GM19035 (cell line): ENCODE measurements around the gene ANO1.

ENCODE experiments used
- ATAC-seq: cut with Tn5 transposase; IDR thresholded peaks from one replicate; pipeline ENCODE4 v1.9.1; 2021; ENCODE audit not compliant: unreplicated experiment

The ANO1 gene

DNA sequence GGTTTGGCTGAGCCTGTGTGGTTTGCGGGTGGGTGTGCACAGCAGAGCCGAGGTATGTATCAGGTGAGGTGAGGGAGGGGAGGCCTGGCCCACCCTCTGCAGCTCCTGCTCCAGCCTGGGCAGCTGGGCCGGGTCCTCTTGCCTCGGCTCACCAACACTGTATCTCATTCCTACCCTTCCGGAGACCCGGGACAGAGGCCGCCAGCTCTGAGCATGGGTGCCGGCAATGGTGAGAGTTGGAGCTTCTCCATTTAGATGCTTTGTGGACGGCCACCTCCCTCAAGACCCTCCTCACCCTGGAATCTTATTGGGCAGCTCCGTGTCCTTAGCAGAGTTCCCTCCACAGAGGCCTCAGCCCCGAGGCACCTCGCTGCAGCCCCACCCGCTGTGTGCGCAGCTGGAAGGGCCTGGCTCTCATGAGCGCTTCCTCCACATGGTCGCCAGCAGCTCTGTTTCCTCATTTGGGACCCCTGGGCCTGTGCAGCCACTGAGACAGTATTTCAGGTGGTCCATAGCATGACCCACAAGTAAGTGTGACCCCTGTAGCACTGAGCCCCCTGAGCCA lies 55.7 kb downstream of the ANO1 start:
- no peak for ATAC-seq

DNA sequence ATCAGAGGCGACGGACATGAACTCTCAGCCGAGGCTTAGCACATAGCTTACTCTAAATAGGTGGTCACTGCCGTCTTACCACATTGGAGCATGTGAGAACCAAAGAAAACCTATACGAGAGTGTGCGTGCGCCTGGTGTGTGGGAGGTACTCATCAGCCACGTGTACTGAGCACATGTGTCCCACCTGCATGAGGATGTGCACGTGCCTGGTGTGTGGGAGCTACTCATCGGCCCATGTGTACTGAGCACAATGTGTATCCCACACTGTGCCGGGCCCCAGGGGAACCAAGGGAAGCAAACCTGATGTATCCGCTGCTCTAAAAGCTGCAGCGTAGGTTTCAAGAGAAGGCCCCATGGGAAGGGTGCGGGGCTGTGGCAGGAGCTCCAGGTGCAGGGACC lies 56.4 kb downstream of the ANO1 start:
- ATAC-seq, result no peak

DNA sequence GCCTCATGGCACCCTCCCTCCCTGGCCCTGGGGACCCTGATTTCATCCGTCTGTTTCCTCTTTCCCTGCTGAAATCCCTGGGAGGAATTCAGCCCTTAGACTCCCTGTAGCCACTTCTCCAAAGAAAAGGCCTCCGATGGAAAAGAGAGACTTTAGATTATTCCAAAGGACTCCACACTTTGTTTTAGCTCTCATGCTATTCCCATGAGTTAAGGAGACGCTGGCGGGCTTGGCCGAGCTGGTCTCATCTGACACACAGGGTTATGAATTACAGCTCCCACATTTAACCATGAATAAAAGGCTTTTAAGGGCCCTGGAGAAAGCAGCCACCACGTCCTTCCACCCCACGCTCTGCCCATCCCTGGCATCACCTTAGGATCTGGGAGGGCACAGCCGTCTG lies 57.0 kb downstream of the ANO1 start:
- ATAC-seq, result no peak

DNA sequence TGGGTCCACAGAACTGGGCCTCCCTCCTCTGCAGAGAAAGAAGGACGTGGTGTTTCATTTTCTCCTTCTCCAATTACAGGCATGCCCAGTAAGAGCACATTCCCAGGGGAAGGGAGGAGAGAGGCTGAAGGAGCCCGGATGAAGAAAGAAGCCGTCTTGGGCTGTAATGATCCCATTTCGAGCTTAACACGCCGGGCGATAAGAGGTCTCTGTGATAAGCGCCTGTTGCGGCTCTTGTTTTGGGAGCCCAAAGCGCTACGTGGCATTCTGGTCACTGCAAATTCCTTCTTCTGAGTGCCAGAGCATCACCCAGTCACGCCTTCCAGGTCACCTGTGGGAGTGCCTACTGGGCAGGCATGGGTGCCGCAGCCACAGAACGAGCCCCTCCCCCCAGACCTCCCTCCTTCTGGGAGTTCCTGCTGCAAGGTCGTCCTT lies 57.5 kb downstream of the ANO1 start:
- ATAC-seq, result no peak

DNA sequence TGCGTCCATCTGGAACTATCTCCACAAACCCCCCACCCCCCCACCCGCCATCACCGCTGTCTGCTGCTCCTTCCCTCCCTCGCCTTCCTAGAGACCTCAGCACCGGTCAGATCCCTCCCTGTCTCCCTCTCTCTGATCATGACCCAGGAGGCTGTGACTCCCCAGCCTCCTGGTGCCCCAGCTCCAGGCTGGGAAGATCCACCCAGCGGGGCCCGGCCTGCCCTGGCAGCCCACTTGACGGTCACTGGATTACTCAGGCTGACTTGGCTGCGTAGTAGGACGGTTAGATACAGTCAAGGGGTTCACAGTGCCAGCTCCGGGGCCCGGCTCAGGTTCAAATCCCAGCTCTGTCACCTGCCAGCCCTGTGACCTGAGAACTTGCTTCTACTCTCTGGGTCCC lies 59.3 kb downstream of the ANO1 start:
- no peak for ATAC-seq

DNA sequence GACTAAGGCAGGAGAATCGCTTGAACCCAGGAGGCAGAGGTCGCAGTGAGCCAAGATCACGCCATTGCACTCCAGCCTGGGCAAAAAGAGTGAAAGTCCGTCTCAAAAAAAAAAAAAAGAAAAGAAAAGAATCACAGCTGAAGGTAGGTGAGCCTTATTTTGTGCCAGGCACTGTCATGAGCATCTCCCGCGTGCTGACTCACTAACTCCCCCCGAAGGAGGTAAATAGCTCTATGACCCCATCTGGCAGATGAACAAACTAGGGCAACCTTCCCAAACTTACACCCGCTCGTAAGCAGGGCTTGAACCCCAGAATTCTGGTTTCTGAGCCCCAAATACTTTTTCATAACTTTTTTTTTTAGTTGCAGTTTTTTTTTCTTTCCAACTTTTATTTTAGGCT lies 60.3 kb downstream of the ANO1 start:
- no peak for ATAC-seq

DNA sequence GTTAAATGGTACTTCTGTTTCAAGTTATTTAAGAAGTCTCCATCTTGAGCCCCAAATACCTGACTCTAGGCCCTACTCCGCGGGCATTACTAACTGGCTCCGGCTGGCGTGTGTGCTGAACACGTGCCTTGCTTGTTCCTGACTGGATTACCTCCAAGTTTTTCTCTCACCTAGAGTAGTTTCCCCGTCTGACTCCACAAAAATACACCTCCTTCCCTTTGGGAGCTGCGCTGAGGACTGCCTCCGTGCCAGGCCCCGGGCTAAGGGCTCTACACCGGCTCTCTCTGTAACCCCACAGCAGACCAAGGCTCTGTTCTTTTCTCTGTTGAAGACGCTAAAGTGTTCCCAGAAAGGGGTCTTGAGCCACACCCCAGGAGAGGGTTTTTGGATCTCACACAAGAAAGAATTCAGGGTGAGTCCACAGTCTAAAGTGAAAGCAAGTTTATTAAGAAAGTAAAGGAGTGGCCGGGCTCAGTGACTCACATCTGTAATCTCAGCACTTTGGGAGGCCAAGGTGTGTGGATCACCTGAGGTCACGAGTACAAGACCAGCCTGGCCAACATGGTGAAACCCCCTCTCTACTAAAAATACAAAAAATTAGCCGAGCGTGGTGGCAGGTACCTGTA lies 61.8 kb downstream of the ANO1 start:
- no peak for ATAC-seq

DNA sequence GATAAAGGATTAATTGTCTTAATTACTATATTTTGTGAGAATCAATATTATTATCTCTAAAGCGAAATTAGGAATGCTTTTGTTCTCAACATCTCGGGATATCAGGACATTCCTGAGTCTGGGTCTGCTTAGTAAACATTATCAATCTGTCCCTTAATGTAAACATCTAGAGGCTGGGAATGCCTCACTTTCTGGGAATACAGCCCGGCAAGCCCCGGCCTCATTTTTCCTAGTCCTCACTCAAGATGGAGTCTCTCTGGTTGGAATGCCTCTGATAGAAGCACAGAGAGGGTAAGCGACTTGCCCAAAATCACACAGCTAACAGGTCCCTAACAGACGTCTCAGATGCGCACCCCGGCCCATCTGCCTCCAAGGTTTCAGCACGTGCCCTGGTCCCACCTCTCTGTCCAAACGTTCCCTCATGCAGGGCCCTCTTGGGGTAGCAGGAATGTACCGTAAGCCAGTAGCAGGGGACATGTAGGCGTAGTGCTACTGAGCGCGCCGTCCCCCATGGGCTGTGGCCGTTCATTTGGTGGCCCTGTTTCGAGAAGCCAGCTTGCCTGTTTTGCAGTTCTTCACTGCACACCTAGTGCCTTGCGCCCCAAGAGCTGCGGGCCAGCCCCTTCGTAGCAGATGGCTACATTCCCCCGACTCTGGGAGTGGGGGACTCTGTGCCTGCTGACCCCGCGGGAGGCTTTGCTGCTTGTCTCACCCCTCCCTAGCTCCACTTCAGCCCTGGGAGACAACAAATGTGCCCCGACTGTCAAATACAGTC lies 62.8 kb downstream of the ANO1 start:
- no peak for ATAC-seq

DNA sequence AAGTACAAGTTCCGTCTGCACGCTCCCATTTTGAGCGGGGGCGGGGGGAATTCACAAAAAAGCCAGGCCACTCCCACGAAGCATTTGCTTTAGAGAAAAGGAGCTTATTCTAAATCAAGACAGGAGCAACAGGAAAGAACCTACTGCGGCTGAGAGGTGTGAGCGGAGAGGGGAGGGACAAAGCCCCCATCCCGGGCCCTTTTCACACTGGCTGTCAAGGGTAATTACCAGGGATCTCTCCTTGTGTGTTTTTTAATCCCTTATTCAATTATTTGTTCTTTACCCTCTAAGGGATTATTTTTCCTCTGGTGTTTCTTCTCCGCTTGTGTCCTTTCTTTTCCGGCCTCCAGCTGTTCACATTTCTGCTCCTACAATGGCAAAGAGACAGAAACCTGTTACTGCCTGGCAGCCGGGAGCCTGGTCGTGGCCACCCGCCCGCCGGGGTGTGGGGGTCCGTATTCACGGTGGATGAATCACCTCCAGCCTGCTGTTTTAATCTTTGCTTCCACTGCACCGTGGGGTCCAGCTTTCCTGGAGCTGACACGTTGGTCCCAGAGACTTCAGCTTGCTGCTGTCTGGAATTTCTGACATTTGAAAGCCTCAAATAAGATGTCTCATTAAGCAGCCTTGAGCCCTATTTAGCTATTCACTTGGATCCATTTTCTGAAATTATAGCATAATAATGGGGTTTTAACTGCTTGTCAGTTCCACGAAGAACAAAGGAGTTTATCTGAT lies 63.5 kb downstream of the ANO1 start:
- no peak for ATAC-seq

DNA sequence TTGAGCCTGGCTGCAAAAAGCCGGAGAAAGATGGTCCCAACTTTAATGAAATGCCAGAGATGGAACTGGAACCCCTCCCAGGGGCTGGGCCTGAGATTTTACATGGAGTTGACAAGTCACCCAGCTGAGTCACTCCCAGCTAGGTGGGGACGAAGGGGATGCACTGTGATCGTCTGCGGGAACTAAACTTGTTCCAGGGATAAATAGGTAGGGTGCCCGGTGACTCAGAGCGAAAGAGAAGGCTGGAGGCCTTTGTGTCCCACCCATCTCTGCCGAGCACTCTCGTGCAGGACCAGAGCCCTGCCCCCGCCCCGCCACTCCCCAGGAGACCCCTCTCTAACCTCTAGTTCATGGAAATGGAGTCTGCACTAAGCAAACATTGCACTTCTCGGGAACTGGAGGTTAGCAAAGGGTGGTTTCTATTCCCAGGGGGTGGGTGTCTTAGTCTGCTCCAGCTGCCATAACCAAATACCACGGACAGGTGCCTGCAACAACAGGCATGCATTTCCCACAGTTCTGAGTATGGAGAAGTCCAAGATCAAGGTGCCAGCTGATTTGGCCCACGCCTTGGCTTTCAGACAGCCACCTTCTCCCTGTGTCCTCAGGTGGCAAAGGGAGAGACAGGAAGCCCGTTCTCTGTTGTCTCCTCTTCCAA lies 64.2 kb downstream of the ANO1 start:
- no peak for ATAC-seq

DNA sequence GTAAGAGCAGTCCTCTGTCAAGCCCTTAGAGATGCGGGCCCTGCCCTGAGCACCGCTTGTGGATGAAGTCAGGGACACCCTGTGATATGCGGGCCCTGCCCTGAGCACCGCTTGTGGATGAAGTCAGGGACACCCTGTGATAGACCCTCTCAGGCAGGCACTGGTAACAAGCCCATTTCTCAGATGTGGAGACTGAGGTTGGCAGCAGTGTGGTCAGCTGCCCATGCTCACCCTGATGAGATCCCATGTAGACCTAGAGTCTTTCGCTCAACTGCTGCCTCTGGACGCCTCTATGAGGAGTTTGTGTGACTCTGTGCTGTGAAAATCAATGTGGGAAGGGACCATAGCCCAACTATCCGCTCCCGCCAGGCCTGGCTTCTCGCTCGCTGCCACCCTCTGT lies 66.1 kb downstream of the ANO1 start:
- ATAC-seq, result no peak

DNA sequence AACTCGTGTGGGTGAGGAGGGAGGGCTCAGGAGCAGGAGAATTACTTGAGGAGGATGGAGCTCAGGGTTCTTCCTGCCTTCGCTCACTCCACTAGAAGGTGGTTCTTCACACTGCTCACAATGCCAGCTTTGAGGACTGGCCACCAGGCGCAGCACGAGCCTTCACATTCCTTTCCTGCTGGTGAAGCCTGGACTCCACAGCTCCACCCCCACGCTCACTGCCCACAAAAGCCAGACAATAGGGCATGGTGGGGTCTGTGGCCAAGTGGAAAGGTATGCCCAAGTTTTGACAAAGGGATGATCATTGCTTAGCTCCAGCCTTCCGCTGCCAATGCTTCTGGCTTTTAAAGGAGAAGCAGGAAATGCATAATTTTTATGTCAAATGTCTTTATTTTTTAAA lies 67.0 kb downstream of the ANO1 start:
- ATAC-seq, result no peak

DNA sequence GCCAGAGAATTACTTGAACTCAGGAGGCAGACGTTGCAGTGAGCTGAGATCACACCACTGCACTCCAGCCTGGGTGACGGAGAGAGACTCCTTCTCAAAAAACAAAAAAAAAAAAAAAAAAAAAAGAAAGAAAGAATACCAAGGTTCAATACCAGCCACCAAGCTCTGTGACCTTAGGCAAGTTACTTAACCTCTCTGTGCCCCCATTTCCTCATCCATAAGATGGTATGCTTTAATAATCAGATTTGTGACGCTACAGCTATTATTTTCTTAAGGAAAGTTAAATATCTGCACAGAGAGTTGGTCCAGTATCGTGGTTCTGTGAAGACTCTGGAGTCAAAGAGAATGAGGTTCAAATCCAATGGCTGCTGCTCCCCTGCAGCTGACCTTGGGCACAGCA lies 67.7 kb downstream of the ANO1 start:
- no peak for ATAC-seq

DNA sequence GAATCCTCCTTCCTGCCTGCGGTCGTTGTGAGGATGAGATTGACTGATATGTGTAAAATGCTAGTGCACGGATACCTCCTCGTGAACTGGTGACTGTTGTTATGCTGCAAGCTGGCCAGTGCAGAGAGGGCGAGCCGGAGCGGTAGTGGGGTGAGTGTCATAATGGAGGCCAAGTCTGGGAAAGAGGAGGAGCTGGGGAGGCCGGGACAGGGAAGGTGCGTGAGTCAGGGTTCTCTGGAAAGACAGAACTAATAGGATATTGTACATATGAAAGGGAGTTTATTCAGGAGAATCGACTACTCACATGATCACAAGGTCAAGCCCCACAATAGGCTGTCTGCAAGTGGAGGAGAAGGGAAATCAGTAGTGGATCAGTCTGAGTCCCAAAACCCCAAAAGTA lies 68.2 kb downstream of the ANO1 start:
- ATAC-seq, result no peak

DNA sequence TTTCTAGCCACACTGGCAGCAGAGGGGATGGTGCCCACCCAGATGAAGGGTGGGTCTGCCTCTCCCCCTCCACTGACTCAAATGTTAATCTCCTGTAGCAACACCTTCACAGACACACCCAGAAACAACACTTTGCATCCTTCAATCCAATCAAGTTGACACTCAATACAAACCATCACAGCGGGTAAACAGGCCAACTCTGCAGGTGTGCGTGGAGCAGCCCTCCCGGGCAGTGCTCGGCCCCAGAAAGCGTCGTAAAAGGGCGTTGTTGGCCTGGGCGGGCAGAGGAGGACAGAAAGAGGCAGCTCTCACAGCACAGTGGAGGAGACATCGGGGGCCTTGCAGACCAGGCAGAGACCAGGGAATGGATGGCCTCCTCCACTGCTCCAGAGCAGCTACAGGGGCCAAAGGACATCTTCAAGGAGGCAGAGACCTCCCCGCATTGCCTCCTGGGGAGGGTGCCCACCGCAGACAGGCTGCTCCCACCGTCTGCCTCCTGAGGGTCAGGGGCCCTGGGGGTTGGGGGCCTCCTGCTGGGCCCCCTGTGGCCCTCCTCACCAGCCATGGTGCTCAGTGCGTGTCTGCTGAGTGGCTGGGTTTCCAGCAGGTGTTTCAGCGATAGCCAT lies 68.9 kb downstream of the ANO1 start:
- no peak for ATAC-seq

DNA sequence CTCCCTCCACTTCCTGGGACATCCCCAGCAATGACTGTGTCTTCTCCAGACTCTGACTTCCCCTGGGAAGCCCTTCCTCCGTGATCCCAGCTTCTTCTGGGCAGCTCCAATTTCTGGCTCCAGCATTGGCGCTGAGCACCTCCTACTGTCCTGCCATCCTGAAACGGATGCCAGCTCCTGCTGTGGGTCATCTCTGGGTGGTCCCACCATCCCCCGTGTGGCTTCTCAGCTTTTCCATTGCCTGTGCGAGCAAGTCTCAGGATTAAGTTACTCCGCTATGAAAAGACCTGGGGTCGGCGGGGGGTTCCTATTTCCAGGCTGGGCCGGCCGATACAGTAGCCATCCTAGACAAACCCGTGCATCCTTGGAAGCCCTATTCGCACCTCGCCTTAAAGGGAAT lies 69.6 kb downstream of the ANO1 start:
- ATAC-seq, result no peak

DNA sequence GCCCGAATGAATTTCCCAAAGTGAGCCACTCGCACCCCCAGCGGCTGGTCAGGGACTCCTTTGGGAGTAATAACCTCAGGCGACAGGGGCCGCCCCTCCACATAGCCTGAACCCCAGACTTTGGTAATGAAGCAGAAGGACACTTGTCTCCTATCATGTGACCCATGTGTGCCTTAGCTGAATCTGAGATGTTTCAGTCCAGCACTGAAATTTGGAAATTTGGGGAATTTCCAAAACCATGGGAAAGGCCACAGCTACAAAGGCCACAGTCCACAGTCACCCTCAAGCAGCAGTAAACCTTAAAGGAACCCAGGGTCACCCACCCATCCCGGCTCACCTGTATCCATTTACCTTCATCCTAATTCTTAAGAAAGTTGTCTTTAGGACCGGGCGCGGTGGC lies 73.6 kb downstream of the ANO1 start:
- ATAC-seq, result no peak

DNA sequence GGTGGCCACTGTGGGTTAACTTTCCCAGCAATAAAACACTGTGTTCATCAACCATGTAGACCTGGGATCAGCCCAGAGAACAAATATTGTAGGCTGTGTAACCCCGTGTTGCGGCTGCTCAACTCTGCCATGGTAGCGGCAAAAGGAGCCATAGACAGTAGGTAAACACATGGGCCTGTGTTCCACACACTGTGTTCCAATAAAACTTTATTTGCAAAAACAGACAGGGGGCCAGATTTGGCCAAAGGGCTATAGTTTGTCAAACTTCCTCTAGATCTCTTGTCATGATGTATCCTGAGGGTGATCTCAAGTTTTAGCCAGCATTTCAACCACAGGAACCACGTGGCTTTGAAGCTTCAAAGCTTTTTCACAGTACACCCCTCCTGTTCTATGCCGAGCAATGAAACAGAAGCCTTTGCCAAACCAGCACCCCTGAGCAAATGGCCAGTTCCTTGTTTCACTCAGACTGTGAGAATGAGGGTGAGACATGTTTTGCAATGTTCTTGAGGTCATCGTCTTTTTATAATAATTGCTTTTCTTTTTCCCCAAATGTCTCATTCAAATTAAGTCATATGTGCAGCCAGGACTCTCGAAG lies 75.1 kb downstream of the ANO1 start:
- no peak for ATAC-seq

DNA sequence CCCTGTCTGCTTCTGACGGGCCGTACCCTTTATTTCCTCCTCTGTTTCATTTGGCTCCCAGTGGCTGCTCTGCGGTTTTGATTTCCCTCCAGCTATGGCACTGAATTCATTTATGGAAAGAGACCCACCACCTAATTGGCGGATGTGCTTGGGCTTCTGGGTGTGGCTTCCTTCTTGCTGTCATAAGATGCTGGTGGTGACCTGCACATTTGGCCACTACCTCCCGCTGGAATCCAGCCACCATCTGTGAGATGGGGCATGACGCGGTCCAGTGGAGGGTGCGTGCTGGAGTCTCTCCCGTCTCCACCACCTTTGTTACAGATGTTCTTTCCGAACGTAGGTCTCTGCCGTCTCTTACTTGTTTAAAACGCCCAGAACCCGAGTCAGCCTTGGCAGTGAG lies 77.3 kb downstream of the ANO1 start:
- ATAC-seq, result no peak

DNA sequence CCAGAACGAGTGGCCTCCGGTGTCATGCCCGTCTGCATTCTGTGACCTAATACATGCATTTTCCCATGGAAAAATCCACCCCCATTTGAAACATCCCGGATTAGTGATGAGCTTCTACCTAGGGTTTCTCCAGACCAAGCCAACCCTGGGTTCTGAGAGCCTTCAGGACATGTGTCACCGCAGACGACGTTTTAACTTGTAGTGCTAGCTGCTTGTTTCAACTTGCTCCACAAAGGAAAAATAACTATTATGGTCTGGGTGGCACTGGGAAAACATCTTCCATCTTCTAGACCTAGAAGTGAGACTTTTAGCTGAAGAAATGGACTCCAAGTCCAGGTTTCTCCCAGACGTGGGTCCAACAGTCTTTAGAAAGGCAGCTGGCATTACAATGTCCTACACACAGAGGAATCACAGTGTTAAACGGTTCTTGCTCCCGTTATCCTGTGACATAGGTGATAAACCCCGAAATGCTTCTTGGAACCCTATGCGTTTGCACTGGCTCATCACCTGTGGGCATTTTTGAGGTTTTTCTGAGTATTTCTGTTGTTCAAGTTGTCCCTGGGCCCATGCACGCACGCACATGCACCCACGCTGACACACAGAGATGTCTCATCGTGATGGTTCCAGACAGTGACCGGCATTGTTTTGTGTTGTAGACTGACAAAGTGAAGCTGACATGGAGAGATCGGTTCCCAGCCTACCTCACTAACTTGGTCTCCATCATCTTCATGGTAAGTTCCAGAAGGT lies 78.3 kb downstream of the ANO1 start:
- ATAC-seq, result no peak
